GM18499 (cell line): ENCODE results near the gene HBEGF.

Experiments
- ATAC-seq: cut with Tn5 transposase; IDR thresholded peaks from one replicate; pipeline ENCODE4 v1.9.1; 2021; ENCODE audit warnings: moderate number of reproducible peaks; ENCODE audit not compliant: insufficient read depth, unreplicated experiment

Gene HBEGF

DNA sequence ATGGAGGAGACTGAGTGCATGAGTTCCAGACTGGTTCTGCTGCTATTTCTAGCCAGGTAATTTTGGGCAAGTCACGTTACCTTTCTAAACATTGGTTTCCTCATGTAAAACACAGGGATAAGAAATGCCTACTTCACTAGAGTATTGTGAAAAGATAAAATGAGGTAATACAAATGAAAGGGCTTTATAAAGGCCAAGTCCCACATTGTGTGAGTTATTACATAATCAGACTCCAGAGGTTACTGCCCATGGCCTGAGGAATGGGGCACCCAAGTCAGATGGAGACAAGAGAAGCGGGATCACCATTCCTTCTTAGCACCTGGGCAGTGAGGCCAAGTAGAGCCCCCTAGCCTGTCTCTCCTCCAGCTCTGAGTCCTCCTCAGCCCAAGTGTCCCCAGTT, 7.5 kb downstream of the HBEGF start:
- no peak for ATAC-seq

DNA sequence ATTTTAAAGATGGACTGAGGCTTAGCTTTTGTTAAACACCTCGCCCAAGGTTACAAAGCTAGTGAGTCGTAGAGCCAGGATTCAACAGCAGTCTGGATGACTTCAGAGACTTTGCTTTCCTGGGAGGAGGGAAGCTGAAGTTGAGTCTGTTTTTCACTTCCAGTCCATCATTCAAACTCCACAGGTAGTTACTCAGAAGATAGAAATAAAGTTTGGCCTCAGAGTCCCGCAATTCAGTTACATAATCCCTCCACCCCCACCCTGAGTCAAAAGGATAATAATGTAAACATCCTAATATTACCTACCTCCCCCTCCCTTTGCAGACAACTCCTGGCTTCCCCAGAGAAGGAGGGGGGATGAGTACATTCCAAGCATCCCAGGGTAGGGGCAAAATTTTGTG, 8.1 kb downstream of the HBEGF start:
- no peak for ATAC-seq

DNA sequence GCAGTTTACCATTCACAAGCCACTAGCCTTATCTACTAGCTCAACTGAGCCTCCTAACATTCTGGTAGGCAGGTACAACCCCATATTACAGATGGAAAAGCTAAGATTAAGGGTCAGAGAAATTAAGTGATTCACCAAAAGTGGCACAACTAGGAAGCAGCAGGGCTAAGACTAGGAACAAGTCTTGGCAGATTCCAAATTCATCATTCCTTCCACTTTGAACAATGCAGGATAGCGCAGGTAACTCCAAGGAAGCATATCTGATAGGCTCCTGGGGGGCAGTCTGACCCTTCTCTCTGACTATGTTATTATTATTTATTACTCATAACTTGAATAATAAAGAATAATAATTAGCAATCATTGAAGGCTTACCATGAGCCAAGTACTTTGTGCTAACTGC, 8.5 kb downstream of the HBEGF start:
- no peak for ATAC-seq

DNA sequence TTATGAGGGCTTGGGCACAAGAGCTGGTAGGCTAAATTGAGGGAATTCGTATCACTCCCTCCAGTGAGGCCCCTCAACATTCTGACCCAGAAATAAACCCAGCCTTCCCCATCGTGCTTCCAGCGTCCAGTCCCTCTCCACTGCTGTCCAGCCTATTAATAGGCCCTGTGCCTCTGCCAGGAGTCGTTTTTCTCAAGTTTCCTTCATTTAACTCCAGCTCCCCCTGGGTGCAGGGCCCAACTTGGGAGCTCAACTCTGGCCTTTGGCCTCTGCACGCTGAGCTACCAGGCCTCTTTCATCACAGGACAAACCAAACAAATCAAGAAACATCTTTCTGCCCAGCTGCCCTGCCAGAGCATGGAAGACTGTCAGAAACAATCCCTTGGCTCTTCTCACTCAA, 10.0 kb downstream of the HBEGF start:
- no peak for ATAC-seq

DNA sequence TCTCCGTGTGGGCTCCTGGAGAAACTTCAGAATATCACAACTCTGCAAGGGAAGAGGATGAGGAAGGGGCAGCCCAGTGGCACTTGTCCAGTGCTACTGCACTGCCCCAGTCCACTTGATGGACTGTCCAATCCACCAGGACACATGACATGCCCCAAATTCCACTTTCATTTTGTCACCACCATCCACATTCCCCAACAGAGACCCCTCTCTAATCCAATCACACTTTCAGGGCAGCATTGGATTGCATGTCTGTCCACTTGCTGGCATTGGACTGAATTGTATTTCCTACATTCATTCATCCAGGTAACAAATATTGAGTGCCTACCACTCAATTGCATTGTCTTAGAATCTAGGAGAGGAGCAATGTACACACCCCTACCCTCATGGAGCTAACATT, 14.8 kb downstream of the HBEGF start:
- ATAC-seq, result no peak

DNA sequence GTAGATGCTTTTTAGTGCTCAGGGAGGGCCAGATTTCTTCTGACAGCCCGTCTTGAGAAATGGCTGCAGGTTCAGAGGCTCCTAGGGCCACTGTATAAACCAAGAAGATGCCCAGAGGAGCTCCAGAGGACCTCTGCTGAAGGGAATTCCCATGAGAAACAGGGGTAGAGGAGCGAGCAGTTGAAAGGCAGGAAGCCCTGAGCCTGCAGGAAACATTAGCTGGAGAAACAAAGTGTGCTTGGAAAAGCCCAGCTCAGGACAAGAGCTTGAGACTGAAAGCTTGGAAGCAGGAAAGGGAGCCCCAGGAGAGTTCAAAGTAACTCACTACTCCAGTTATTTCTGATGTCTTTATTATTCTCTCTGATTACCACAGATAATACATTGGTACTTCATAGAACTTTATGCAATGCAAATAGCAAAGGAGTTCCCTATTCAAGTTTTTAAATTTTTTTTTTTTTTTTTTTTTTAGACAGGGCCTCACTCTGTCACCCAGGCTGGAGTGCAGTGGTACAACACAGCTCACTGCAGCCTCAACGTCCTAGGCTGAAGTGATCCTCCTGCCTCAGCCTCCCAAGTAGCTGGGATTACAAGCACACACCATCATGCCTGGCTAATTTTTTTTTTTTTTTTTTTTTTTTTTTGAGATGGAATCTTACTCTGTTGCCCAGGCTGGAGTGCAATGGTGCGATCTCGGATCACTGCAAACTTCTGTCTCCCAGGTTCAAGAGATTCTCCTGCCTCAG, 16.5 kb downstream of the HBEGF start:
- ATAC-seq, result no peak

DNA sequence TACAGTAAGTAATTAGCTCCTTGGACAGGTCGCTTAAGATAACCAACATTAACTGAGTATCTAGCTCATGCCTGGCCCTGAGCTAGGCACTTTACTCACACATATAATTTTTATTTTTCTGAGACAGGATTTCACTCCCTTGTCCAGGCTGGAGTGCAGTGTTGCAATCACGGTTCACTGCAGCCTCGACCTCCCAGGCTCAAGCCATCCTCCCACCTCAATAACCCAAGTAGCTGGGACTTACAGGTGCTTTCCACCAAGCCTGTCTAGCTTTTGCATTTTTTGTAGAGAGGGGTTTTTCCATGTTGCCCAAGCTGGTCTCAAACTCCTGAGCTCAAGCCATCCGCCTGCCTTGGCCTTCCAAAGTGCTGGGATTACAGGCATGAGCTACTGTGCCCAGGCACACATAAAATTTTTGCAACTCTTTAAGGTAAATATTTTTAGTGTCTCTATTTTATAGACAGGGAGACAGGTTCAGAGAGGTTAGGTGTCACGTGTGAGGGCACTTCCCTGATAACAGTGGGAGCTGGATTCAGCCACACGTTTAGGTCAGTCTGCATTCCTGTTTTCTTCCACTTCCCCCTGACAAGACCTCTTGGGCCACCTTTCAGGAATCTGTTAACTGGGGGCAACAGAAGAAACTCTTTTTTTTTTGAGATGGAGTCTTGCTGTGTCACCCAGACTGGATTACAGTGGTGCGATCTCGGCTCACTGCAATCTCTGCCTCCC, 18.2 kb downstream of the HBEGF start:
- no peak for ATAC-seq

DNA sequence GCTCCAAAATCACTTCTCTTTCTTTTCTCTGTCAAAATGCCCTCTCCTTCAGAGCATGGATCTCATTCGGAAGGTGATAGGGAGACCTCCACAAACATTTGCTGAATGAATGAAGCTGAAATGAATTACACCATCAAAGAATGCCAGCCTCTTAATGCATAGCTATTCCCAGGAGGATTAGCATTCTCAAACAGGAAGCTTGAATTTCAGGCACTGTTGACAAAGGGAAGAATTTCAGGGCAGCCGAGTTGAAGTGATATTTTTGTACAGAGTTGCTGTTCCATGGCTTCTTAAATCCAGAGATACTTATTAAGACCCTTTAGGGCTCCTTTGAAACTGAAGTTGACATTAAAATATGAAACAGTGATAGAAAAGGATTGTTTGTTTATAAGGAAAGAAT, 18.8 kb downstream of the HBEGF start:
- no peak for ATAC-seq

DNA sequence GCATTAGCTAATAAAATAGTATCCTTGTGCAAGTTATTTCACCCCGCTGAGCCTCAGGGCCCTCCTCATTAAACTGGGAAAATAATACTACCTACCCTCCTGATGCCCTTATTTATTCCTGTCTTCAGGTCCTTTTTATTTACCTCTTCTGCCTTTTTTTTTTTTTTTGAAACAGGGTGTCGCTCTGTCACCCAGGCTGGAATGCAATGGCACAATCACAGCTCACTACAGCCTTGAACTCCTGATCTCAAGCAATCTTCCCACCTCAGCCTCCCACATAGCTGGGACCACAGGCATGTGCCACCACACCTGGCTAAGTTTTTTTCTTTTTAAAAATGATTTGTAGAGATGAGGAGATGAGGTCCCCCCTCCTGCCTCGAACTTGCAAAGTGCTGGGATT, 20.9 kb downstream of the HBEGF start:
- ATAC-seq, result no peak

DNA sequence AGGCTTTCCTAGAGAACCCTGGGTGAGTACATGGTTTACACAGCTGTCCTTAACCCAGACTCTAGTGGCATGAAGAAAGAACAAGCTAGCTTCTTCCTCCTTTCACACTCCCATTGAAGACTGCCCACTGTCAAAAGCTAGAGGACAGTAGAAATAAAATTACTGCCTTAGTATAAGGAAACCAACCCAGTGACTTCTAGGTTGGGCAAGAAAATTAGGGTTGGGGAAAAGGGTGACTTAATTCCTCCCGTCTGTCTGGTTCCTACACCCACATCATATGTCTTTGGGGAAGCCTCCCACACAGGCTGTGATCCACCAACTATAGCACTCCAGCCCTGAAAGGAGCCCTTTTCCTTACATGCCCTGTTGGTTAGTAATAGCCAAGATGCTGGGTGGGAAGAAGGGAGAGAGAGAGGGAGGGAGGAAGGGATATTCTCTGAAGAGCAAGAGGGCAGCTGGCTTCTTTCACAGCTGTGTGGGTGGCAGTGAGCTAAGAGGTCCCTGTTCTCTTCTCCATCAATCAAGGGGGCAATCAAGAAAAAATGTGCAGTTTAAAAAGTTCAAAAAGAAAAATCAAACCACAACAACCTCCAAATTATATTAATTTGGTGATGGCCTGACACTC, 21.7 kb downstream of the HBEGF start:
- no peak for ATAC-seq

DNA sequence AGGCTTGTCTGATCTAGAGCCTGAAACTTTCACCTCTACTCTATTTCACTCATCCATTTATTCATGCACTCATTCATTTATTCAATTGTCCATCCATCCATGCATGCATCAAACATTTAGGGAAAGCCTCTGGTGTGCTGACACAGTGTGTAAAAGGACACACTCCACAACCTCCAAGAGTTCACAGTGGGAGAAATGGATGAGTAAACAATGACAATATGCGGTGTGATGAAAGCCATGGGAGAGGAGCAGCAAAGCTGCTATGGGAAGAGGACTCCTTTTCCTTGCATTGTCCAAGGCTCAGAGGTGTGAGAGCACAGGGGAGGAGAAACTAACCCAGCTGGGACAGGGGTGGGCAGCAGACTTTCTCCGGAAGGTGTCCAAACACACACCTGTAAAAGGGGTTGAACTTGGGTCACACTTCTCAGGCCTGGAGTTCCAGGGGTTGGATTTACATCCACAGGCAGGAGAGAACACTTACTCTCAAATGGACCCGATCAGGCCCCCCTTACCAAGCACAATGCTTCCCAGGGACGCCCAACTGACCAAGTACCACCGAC, 22.3 kb downstream of the HBEGF start:
- no peak for ATAC-seq

DNA sequence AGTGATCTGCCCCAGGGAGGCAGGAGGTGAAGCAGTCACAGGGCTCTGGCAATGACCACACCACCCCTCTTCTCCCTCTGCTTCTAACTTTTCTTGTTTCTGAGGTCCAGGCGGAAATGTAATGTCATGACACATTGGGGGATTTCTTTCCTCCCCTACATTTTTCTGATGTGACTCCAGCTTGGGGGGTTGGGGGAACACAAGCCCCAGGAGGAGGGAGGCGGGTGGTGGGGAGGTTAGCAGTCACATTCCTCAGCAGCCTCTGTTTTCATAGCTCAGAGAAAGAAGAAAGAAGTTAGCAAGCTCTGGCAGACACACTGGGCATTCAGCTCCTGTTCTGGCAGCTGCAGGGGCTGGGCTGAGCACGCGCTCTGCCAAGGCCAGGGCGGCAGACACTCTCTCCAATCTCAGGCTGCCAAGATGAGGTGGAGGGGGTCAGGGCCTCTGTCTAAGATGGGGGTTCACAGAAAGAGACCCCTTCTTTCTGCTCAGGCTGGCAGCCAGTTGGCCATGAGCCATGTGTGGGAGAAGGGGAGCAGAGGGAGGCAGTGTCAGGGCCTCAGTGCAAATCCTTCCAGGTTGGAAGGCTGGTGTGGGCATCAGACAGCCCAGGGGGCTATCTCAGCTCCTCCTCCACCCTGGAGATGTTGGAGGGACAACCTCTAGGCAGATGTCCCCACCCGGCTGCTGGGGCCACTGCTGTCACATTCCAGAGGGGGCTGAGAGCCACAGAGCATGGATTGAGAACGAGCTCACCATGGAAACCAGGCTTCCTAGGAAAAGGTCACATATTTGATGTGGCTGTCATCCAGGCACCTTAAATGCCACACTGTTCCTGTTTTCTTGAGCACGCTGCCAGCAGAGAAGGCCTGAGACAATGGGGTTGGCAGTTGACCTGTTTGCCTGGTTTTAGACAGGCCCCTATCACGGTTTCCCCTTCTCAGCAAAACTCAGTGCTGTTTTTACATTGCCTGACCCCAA, 23.4 kb downstream of the HBEGF start:
- ATAC-seq, result no peak

DNA sequence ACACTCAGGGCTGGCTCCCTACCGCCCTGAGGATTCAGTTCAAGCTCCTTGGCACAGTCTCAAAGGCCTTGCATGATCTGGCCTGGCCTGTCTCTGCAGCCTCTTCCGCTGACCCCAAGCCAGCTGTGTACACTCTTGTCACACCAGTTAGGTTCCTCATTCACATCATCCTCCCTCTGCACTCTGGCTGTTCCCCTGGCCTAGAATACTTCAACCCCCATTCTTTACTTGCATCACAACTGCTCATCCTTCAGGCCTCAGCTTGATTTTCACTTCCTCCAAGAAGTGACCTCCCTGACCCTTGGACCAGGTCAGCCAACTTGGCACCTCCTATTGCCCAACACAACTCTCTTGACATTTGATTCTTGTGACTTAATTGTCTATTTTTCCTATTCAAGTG, 24.6 kb downstream of the HBEGF start:
- no peak for ATAC-seq

DNA sequence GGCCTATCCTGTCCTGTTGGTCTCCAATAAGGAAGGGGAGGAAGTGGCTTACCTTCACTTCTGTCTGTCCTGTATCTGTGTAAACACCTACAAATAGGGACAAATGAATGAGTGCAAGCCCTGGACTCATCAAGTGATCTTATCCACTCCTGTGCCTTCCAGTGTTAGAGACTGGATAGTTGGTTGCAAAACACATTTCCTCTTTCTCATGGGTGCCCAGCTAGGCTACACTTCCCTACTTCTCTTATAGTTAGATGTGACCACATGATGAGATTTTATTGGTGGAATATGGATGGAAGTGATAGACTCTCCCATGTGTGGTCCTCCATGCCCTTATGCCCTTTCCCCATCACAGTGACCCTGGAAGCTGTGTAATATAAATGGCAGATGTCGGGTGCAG, 26.6 kb downstream of the HBEGF start:
- no peak for ATAC-seq

DNA sequence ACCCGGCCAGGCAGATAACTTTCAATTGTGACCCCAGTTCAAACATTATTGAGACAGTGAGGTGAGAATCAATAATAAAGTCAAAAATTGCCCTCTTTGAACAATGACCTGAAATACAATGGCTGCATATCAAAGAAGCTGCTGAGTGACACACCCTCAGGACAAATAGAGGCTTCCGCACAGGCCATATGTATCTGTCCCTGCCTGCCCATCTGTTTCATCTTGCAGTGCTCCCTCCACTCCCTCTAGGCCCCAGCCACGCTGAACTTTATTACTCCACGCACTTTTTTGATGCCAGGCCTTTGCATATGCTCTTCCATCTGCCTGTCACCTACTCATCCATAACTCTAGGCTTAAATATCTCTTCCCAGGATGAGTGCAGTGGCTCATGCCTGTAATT, 27.6 kb downstream of the HBEGF start:
- no peak for ATAC-seq

DNA sequence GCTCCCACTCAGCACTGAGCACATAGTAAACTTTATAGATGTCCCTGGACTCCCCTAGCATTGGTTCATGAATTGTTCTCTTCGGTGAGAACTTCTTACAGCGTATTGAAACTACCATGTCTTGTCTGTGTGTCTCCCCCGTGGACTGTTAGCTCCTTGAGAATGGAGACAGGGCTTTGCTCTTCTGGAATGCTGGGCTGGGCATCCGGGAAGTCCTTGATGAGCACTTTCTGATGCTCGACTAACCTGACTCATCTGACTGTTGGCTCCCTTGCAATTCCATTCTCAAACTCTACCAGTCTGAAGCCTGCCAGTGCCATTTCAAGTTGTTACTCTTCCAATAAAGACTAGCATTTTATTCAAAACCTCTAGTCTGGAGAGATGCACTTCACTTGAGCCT, 28.5 kb downstream of the HBEGF start:
- ATAC-seq, result no peak

DNA sequence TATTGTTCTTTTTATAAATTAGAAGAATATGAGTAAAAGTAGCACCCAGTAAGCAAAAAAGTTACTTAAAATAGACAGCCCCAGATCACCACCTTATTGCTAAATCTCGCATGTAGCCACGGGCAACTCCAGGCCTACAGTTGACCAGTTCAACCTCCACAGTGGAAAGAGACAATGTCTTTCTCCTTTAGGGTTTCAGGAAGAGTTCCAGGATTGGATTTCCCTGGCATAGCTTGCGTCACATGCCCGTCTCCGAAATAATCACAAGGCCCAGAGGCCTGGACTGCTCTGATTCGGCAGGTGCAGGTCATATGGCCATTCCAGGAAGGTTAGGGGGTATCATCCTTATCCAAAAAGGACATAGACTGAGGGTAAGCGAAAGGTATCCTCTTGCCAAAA, 33.6 kb downstream of the HBEGF start:
- no peak for ATAC-seq

DNA sequence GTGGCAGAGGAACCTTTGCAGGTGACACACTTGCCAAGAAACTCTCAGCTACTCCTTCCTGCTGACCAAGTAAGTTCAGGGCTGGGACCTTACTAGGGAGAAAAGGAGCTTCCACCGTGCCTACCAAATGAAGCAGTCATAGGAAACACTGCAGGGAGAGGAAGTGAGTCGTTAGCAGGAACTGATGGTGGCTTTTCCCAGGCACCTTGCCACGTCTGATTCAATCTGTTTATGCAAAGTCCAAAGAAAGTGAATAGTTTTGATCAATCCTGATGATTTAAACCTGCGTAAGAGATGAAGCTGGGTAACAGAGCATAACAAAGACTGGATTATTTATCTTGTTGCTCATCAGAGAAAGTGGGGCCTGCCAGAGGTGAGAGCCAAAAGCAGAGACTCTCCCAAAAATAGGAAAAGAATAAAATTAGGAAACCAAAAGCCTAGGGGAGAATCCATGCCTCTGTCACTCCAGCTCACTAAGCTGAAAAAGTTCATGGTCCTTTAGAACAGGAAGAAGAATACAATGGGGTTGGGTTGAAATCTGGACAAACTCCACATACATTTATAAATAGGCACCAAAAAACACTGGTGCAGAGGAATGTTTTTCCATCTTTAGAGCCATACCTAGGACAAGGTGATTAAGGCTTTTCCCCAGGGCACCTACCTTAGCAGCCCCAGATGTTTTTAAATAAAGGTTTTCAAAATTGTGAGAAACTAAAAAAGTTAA, 34.2 kb downstream of the HBEGF start:
- ATAC-seq, result no peak

DNA sequence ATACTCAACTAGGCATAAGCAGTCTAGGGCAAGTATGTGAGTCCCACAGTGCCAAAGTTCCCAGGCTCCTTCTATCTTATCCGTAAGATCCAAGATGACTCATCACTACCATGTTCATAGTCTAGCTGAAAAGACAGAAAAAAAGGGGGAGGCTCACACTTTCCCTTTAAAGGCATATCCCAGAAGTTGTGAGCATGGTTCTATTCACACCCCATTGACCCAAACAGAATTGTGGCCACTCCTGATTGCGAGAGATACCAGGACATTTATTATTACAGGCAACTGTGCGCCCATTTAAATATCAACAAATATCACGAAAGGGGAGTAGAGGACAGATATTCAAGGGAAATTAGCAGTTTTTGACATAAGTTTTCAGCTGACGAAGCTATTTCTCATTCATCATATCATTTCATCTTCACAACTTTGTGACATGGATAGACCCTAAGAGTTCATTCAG, 35.4 kb downstream of the HBEGF start:
- no peak for ATAC-seq
